DOHH2 (cell line): ENCODE measurements around the gene GNB4.

ENCODE experiments used
- H3F3A ChIP-seq: fragments of 200-600 bp; sonication (generic), shearing (Covaris generic); 2 replicates; pipeline ENCODE4 v1.6.0; 2016; ENCODE audit warnings: antibody characterized with exemption, mild to moderate bottlenecking; ENCODE audit not compliant: control insufficient read depth, insufficient read depth
- H3K27ac ChIP-seq: fragments of 200-600 bp; sonication (generic); 2 replicates; pipeline ENCODE4 v1.5.1; 2014; ENCODE audit warnings: low read depth, mild to moderate bottlenecking, low read length, moderate library complexity
- H3K27me3 ChIP-seq: fragments of 200-600 bp; sonication (generic); 2 replicates; pipeline ENCODE4 v1.6.1; 2014; ENCODE audit warnings: mild to moderate bottlenecking, low read length, mixed read lengths; ENCODE audit not compliant: control insufficient read depth
- H3K36me3 ChIP-seq: fragments of 200-600 bp; sonication (generic); 2 replicates; pipeline ENCODE4 v1.6.1; 2014; ENCODE audit warnings: mild to moderate bottlenecking, low read length, moderate library complexity, mixed read lengths; ENCODE audit not compliant: control insufficient read depth
- H3K4me1 ChIP-seq: fragments of 200-600 bp; sonication (generic); 2 replicates; pipeline ENCODE4 v1.6.1; 2014; ENCODE audit warnings: mild to moderate bottlenecking, low read length, mixed read lengths; ENCODE audit not compliant: control insufficient read depth
- H3K4me2 ChIP-seq: fragments of 200-600 bp; sonication (generic); 2 replicates; pipeline ENCODE4 v1.6.0; 2014; ENCODE audit warnings: mild to moderate bottlenecking, low read length, moderate library complexity
- H3K4me3 ChIP-seq: fragments of 200-600 bp; sonication (generic); 2 replicates; pipeline ENCODE4 v1.5.1; 2014; ENCODE audit warnings: mild to moderate bottlenecking, low read length, mixed read lengths
- H3K79me2 ChIP-seq: fragments of 200-600 bp; sonication (generic); 2 replicates; pipeline ENCODE4 v1.6.1; 2014; ENCODE audit warnings: mild to moderate bottlenecking, low read length, mixed read lengths; ENCODE audit not compliant: control insufficient read depth
- H3K9me2 ChIP-seq: fragments of 200-600 bp; sonication (generic); replicated peaks from 2 replicates; pipeline ENCODE4 v1.6.1; 2014; ENCODE audit warnings: mild to moderate bottlenecking, low read length, mixed read lengths; ENCODE audit not compliant: control insufficient read depth
- H3K9me3 ChIP-seq: fragments of 200-600 bp; sonication (generic); 2 replicates; pipeline ENCODE4 v1.6.1; 2014; ENCODE audit warnings: antibody characterized with exemption, low read length, mixed read lengths; ENCODE audit not compliant: control insufficient read depth, insufficient read depth
- H4K20me1 ChIP-seq: fragments of 200-600 bp; sonication (generic); 2 replicates; pipeline ENCODE4 v1.6.0; 2014; ENCODE audit warnings: low read depth, mild to moderate bottlenecking, antibody characterized with exemption, low read length, moderate library complexity; ENCODE audit not compliant: control insufficient read depth, insufficient read depth
- EZH2phosphoT487 ChIP-seq: fragments of 200-600 bp; sonication (generic); IDR thresholded peaks from 2 replicates; pipeline ENCODE4 v1.6.1; 2017; ENCODE audit warnings: borderline replicate concordance, mild to moderate bottlenecking, antibody characterized with exemption, low read length, moderate library complexity, mixed read lengths
- TF ChIP-seq, protein P1 (sequence below): fragments of 200-600 bp; sonication (generic); IDR thresholded peaks from one replicate; pipeline ENCODE4 v1.5.1; 2014; ENCODE audit warnings: antibody characterized with exemption, mild to moderate bottlenecking, low read depth, low read length; ENCODE audit not compliant: poor library complexity, severe bottlenecking

The GNB4 gene

GRCh38 chr3:179474480-179474879, 23.2 kb upstream of the GNB4 start:
- Histone ChIP-seq H4K20me1 (no peaks in the 10 kb centered on the region), H3K9me3 (no peaks in the 10 kb centered on the region), H3K9me2 (no peaks in the 10 kb centered on the region), H3K4me1 (peaks cover 20% of the 10 kb centered on the region), H3K27ac (no peak overlapping the region), H3K36me3 (no peaks in the 10 kb centered on the region), H3K79me2 (no peaks in the 10 kb centered on the region), H3K27me3 (no peaks in the 10 kb centered on the region), H3K4me2 (no peak overlapping the region), H3F3A (no peaks in the 10 kb centered on the region), H3K4me3 (no peak overlapping the region)
- no peak for TF ChIP-seq EZH2phosphoT487
- TF ChIP-seq, protein P1, sequence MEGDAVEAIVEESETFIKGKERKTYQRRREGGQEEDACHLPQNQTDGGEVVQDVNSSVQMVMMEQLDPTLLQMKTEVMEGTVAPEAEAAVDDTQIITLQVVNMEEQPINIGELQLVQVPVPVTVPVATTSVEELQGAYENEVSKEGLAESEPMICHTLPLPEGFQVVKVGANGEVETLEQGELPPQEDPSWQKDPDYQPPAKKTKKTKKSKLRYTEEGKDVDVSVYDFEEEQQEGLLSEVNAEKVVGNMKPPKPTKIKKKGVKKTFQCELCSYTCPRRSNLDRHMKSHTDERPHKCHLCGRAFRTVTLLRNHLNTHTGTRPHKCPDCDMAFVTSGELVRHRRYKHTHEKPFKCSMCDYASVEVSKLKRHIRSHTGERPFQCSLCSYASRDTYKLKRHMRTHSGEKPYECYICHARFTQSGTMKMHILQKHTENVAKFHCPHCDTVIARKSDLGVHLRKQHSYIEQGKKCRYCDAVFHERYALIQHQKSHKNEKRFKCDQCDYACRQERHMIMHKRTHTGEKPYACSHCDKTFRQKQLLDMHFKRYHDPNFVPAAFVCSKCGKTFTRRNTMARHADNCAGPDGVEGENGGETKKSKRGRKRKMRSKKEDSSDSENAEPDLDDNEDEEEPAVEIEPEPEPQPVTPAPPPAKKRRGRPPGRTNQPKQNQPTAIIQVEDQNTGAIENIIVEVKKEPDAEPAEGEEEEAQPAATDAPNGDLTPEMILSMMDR: no peak

GRCh38 chr3:179473565-179473964, 22.3 kb upstream of the GNB4 start:
- Histone ChIP-seq H3K9me3 (no peaks in the 10 kb centered on the region), H3K4me2 (peak overlapping the region; percentile 71), H3K36me3 (no peaks in the 10 kb centered on the region), H3K79me2 (no peaks in the 10 kb centered on the region), H3K4me1 (peaks cover 20% of the 10 kb centered on the region), H3F3A (no peaks in the 10 kb centered on the region), H3K4me3 (peak overlapping the region; percentile 53), H3K9me2 (no peaks in the 10 kb centered on the region), H3K27me3 (no peaks in the 10 kb centered on the region), H4K20me1 (no peaks in the 10 kb centered on the region), H3K27ac (peak overlapping the region; percentile 3; the same call in 1 of the 2 replicates)
- TF ChIP-seq, protein P1: no peak
- TF ChIP-seq EZH2phosphoT487: no peak

DNA sequence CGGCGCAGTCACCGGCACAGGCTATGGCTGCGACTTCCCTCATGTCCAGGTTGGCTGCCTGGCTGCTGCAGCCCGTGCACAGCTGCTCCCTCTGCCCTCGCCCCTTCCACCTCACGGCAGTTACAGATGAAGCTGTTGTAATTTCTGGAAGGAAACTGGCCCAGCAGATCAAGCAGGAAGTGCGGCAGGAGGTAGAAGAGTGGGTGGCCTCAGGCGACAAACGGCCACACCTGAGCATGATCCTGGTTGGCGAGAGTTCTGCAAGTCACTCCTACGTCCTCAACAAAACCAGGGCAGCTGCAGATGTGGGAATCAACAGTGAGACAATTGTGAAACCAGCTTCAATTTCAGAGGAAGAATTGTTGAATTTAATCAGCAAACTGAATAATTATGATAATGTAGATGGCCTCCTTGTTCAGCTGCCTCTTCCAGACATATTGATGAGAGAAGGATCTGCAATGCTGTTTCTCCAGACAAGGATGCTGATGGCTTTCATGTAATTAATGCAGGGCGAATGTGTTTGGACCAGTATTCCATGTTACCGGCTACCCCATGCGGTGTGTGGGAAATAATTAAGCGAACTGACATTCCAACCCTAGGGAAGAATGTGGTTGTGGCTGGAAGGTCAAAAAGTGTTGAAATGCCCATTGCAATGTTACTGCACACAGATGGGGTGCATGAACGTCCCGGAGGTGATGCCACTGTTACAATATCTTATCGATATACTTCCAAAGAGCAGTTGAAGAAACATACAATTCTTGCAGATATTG, 13.2 kb upstream of the GNB4 start:
- Histone ChIP-seq H3F3A (no peaks in the 10 kb centered on the region), H3K36me3 (no peaks in the 10 kb centered on the region), H3K79me2 (no peaks in the 10 kb centered on the region), H3K4me3 (peak overlapping the region; percentile 34; the same call in 1 of the 2 replicates), H3K4me2 (peak overlapping the region; percentile 28), H3K27ac (no peak overlapping the region), H3K27me3 (no peaks in the 10 kb centered on the region), H3K9me3 (no peaks in the 10 kb centered on the region), H4K20me1 (no peaks in the 10 kb centered on the region), H3K9me2 (no peaks in the 10 kb centered on the region), H3K4me1 (peaks cover 39% of the 10 kb centered on the region)
- TF ChIP-seq EZH2phosphoT487: no peak
- TF ChIP-seq, protein P1: no peak
